ENCODE results near the gene USP37. TPM values are rescaled to one million over a fixed set of nuclear protein-coding genes. Genes with fewer than 3 reads are reported as not detected.

Gene USP37
- total RNA-seq, 1 donor from 2014 or later, result 9.2 TPM

DNA sequence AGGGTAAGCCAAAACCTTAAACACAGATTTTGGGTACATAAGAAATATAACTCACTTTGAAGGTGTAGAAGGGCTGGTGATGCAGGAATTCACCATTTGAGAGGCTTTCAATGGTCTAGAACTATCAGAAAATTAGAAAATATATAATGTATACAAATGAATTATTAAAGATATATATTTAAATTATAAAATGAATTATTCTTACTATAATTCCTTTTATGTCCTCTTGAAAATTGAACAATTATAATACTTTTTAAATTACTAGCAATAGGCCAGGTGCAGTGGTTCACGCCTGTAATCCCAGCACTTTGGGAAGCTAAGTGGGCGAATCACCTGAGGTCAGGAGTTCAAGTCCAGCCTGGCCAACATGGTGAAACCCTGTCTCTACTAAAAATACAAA is 88.6 kb downstream of the USP37 start:
- H3K4me3 ChIP-seq (ENCODE audit: low read depth, low read length), result no peak overlapping the region
- DNase-seq (ENCODE audit: low read depth), result no peak
- no peaks in the 10 kb centered on the region for H3K36me3 ChIP-seq (ENCODE audit: control insufficient read depth, insufficient read depth, low read length)
- FAIRE-seq, result no peak
- TF ChIP-seq, protein P1, sequence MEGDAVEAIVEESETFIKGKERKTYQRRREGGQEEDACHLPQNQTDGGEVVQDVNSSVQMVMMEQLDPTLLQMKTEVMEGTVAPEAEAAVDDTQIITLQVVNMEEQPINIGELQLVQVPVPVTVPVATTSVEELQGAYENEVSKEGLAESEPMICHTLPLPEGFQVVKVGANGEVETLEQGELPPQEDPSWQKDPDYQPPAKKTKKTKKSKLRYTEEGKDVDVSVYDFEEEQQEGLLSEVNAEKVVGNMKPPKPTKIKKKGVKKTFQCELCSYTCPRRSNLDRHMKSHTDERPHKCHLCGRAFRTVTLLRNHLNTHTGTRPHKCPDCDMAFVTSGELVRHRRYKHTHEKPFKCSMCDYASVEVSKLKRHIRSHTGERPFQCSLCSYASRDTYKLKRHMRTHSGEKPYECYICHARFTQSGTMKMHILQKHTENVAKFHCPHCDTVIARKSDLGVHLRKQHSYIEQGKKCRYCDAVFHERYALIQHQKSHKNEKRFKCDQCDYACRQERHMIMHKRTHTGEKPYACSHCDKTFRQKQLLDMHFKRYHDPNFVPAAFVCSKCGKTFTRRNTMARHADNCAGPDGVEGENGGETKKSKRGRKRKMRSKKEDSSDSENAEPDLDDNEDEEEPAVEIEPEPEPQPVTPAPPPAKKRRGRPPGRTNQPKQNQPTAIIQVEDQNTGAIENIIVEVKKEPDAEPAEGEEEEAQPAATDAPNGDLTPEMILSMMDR (IDR thresholded peaks at IDR 0.05; ENCODE audit: insufficient read depth, low read length, severe bottlenecking), result no peak
- H3K27me3 ChIP-seq (ENCODE audit: control insufficient read depth, insufficient read depth, low read length), result no peaks in the 10 kb centered on the region

DNA sequence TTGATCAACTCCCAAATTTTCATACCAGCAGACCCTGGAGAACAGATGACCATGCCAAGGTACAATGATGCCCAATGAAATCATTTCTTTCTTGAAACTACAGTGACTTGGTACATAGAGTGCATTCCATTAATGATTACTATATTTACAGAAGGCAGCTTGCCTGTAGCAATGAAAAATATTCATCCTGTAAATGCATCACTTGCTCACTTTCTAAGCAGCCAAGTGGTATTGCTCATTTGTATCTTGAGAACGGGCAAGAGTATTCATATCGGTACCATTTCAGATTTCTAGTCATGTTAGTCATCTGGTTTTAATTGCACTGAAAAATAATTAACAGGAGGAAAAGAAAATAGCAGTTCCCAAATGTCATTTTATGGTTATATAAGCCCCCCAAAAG is 89.6 kb downstream of the USP37 start:
- DNase-seq (ENCODE audit: low read depth) (no peak), FAIRE-seq (no peak)
- H3K27me3 ChIP-seq (ENCODE audit: control insufficient read depth, insufficient read depth, low read length), result no peaks in the 10 kb centered on the region
- TF ChIP-seq, protein P1 (IDR thresholded peaks at IDR 0.05; ENCODE audit: insufficient read depth, low read length, severe bottlenecking), result no peak
- H3K4me3 ChIP-seq (ENCODE audit: low read depth, low read length), result no peak overlapping the region
- no peaks in the 10 kb centered on the region for H3K36me3 ChIP-seq (ENCODE audit: control insufficient read depth, insufficient read depth, low read length)

DNA sequence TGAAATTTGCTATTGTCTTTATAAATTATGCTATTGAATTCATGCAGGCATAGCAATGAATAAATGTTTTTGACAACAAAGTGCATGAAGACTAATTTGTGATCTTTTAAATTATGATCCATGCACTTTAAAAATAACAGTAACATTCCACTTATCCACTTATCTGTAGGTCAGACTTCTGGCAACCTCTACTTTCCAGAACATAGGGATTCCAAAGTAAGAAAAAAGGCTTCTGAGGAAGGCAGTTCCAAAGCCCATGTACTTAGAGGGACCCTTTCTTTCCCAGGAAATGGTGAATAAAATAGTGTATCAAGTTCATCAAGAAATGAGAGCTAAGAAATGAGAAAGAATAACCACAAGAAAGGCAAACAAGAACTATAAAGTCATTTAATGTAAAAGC is 90.9 kb downstream of the USP37 start:
- H3K36me3 ChIP-seq (ENCODE audit: control insufficient read depth, insufficient read depth, low read length), result no peaks in the 10 kb centered on the region
- no peak overlapping the region for H3K4me3 ChIP-seq (ENCODE audit: low read depth, low read length)
- no peak for DNase-seq (ENCODE audit: low read depth)
- no peak for FAIRE-seq
- H3K27me3 ChIP-seq (ENCODE audit: control insufficient read depth, insufficient read depth, low read length), result no peaks in the 10 kb centered on the region
- TF ChIP-seq, protein P1 (IDR thresholded peaks at IDR 0.05; ENCODE audit: insufficient read depth, low read length, severe bottlenecking), result no peak

DNA sequence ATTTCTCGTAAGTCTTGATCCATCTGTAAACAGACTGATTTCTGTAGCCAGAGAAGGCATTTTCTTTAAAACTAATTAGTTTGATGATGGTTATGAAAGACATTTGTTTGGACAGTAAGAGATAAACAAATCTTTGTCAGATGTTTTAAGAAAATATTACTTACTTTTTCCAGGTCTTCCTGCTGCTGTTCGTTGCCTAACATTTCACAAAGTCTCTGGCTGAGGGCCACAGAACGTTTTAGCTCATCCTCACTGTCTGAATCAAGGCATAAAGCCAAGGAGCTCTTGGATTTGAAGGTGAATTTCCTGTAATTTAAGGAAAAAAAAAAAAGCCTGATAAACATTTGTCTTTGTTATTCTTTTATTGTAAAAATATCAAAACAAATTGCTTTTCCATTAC is 91.5 kb downstream of the USP37 start:
- no peaks in the 10 kb centered on the region for H3K36me3 ChIP-seq (ENCODE audit: control insufficient read depth, insufficient read depth, low read length)
- FAIRE-seq (no peak), DNase-seq (ENCODE audit: low read depth) (no peak)
- no peaks in the 10 kb centered on the region for H3K27me3 ChIP-seq (ENCODE audit: control insufficient read depth, insufficient read depth, low read length)
- TF ChIP-seq, protein P1 (IDR thresholded peaks at IDR 0.05; ENCODE audit: insufficient read depth, low read length, severe bottlenecking), result no peak
- H3K4me3 ChIP-seq (ENCODE audit: low read depth, low read length), result no peak overlapping the region

DNA sequence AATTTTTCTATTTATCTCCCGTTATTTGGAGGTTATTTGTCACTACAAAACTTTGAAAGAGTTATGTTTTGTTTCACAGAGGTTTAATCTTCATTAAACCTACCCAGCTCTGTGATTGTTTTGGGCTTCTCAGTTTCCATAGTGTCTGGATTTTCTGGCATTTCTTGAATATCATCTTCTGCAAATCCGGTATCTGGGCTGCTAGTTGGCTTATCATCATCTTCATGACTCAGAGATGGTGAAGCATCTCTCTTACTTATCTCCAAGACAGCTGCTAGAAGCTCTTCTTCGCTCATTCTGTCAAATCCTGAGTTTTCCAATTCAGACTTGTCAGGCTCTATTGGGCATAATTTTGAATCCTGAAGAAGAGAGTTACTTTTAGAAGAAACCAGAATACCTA is 93.6 kb downstream of the USP37 start:
- DNase-seq (ENCODE audit: low read depth) (no peak), FAIRE-seq (no peak)
- TF ChIP-seq, protein P1 (IDR thresholded peaks at IDR 0.05; ENCODE audit: insufficient read depth, low read length, severe bottlenecking), result no peak
- H3K27me3 ChIP-seq (ENCODE audit: control insufficient read depth, insufficient read depth, low read length), result no peaks in the 10 kb centered on the region
- no peaks in the 10 kb centered on the region for H3K36me3 ChIP-seq (ENCODE audit: control insufficient read depth, insufficient read depth, low read length)
- H3K4me3 ChIP-seq (ENCODE audit: low read depth, low read length), result no peak overlapping the region

DNA sequence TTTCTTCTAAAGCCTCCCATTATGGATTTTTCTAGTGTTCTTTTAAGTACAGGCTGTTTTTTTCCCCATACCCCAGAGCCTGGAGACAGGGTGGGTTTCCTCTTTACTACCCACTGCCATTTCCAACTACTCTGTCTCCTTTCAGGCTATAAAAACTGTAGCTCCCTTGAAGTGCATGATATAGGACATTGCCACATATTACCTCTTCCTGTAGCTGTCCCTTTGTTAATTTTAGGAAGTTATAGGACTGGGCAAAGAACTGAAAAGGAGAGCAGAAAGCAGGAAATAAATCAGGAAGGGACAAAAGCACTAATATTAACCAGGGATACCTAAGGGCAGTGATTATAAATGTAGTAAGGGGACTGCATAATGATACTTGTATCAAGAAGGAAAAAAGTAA is 95.2 kb downstream of the USP37 start:
- DNase-seq (ENCODE audit: low read depth) (no peak), FAIRE-seq (no peak)
- no peaks in the 10 kb centered on the region for H3K36me3 ChIP-seq (ENCODE audit: control insufficient read depth, insufficient read depth, low read length)
- no peaks in the 10 kb centered on the region for H3K27me3 ChIP-seq (ENCODE audit: control insufficient read depth, insufficient read depth, low read length)
- TF ChIP-seq, protein P1 (IDR thresholded peaks at IDR 0.05; ENCODE audit: insufficient read depth, low read length, severe bottlenecking), result no peak
- no peak overlapping the region for H3K4me3 ChIP-seq (ENCODE audit: low read depth, low read length)
